GDM1 (cell line): Measurements from ENCODE around the gene SPON1.
"Not testable (repeated sequence)": the region's sequence is repeated elsewhere in the genome, so short reads cannot be mapped to it uniquely, and the experiment has no call there.

Source experiments
- DNase-seq: peaks from one replicate; lab custom pipeline; 2025; lab: John Stamatoyannopoulos, UW

Gene SPON1

GRCh38 chr11:14124886-14125285 is 162.4 kb downstream of the SPON1 start:
- DNase-seq, result no peak

GRCh38 chr11:14125529-14125928 is 163.0 kb downstream of the SPON1 start:
- DNase-seq, result no peak

GRCh38 chr11:14127679-14128078 is 165.2 kb downstream of the SPON1 start:
- DNase-seq, result no peak

GRCh38 chr11:14132312-14132711 is 169.8 kb downstream of the SPON1 start:
- no peak for DNase-seq

- DNase-seq, result no peak
Observed at GRCh38 chr11:14133381-14133780, 170.9 kb downstream of the SPON1 start.

- DNase-seq, result no peak
Observed at GRCh38 chr11:14136561-14136960, 174.0 kb downstream of the SPON1 start.

GRCh38 chr11:14137284-14137683 is 174.8 kb downstream of the SPON1 start:
- no peak for DNase-seq

- no peak for DNase-seq
Observed at GRCh38 chr11:14140991-14141390, 178.5 kb downstream of the SPON1 start.

- no peak for DNase-seq
Observed at GRCh38 chr11:14141676-14142075, 179.2 kb downstream of the SPON1 start.

- no peak for DNase-seq
Observed at GRCh38 chr11:14144934-14145333, 182.4 kb downstream of the SPON1 start.

- DNase-seq, result no peak
Observed at GRCh38 chr11:14148653-14149273, 186.2 kb downstream of the SPON1 start.

- no peak for DNase-seq
Observed at GRCh38 chr11:14149683-14150082, 187.2 kb downstream of the SPON1 start.

- no peak for DNase-seq
Observed at GRCh38 chr11:14150878-14151277, 188.4 kb downstream of the SPON1 start.

- not testable (repeated sequence) for DNase-seq
Observed at GRCh38 chr11:14154103-14154502, 191.6 kb downstream of the SPON1 start.

- DNase-seq, result no peak
Observed at GRCh38 chr11:14158393-14158792, 195.9 kb downstream of the SPON1 start.

GRCh38 chr11:14163576-14163975 is 201.1 kb downstream of the SPON1 start:
- no peak for DNase-seq

- DNase-seq, result not testable (repeated sequence)
Observed at GRCh38 chr11:14173679-14174078, 211.2 kb downstream of the SPON1 start.

- DNase-seq, result no peak
Observed at GRCh38 chr11:14179116-14179820, 216.7 kb downstream of the SPON1 start.

GRCh38 chr11:14181121-14181520 is 218.6 kb downstream of the SPON1 start:
- DNase-seq, result no peak

- no peak for DNase-seq
Observed at GRCh38 chr11:14182833-14183364, 220.4 kb downstream of the SPON1 start.

- DNase-seq, result no peak
Observed at GRCh38 chr11:14184028-14184940, 221.8 kb downstream of the SPON1 start.

- DNase-seq, result no peak
Observed at GRCh38 chr11:14185461-14185860, 222.9 kb downstream of the SPON1 start.
